Middle frontal gyrus (tissue), 1 donor: ENCODE measurements around the gene CDC42BPA.
"Not testable (repeated sequence)": the region's sequence is repeated elsewhere in the genome, so short reads cannot be mapped to it uniquely, and the experiment has no call there.

Experiments
- DNase-seq: peaks from one replicate; pipeline ENCODE4 v3.0.0-alpha.2; 2015; ENCODE audit warnings: low spot score; ENCODE audit errors: extremely low spot score

The CDC42BPA gene

GRCh38 chr1:226967665-226968064 is 350.6 kb downstream of the CDC42BPA start:
- no peak for DNase-seq

DNA sequence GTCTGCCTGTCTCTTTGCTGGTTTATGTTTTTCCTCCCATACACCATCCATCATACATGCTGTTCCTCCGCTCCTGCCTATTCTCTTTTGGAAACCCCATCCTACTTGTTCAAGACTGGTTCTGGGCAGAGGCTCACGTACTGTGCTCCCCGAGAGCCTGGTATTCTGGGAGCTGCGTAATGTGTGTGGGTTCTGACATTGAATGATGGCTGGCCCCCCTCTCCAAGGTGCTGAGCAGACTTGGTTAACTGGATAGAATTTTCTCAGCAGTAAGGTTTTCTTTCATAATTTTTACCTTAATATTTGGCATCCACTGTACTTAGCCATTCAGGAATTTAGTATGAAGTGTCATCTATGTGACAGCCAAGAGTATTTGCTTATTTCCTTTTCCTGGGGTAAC is 351.6 kb downstream of the CDC42BPA start:
- no peak for DNase-seq

DNA sequence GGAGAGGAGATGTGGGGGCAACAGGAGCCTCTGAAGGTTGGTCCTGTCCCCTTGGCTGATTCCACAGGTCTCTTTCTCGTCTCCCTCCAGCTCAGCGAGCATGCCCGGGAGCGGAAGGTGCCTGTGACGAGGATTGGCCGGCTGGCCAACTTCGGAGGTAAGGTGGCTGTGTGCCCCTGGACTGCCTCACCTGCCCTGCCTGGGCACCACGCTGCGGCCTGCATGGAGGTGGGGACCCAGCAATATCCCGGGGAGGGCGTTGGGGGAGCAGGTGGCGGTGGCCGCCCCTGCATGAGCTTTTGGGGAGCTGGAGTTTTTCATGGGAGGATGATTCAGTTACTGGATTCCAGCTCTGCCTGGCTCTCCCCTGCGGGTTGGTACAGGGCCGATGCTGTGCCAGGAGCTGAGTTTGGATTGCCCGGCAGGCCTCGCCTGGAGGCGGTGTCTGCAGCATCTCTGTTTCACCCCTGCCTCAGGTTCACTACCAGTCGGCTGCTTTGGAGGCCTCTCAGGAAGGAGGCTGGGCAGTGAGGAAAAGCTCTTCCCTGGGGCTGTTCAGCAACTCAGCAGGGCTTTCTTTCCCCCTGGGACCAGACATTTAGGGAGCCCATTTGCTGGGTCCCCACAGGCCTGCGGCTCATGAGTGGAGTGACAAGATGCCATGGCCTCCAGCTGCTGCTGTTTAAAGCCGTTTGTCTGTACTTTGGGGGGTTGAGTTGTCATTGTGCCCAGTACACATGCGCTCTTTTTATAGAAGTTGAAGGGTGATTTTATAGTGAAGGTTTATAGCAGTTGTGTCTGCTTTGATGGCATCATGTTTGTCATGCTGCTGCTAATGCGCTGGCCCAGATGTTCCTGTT is 352.5 kb downstream of the CDC42BPA start:
- no peak for DNase-seq

DNA sequence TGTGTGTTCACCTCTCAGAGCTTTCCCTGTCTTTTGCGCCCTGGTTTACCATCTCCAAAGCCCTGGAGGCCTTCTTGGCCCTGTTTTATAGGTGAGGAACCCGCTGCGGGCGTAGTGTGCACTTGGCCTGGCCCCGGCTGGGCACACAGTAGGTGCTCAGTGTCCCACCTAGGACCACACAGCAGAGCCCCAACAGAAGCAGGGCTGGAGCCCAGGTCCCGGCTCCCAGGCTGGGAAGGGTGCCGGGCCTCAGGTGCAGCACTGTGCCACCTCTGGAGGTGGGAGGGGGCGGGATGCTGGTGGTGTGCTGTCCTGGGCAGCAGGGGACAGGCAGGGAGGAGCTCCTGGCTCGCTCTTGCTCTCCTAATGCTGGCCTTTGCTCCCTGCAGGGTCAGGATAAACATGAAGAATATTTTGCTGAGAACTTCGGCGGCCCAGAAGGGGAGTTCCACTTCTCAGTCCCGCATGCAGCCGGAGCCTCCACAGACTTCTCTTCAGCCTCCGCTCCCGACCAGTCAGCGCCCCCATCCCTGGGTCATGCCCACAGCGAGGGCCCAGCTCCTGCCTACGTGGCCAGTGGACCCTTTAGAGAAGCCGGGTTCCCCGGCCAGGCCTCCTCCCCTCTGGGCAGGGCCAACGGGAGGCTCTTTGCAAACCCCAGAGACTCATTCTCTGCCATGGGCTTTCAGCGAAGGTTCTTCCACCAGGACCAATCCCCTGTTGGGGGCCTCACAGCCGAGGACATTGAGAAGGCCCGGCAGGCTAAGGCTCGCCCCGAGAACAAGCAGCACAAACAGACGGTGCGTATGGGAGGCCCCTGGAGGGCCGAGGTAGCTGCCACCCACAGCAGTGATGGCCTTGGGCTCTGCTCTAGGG is 353.4 kb downstream of the CDC42BPA start:
- DNase-seq, result no peak

- DNase-seq, result no peak
Observed at GRCh38 chr1:226964068-226964425, 354.2 kb downstream of the CDC42BPA start.

DNA sequence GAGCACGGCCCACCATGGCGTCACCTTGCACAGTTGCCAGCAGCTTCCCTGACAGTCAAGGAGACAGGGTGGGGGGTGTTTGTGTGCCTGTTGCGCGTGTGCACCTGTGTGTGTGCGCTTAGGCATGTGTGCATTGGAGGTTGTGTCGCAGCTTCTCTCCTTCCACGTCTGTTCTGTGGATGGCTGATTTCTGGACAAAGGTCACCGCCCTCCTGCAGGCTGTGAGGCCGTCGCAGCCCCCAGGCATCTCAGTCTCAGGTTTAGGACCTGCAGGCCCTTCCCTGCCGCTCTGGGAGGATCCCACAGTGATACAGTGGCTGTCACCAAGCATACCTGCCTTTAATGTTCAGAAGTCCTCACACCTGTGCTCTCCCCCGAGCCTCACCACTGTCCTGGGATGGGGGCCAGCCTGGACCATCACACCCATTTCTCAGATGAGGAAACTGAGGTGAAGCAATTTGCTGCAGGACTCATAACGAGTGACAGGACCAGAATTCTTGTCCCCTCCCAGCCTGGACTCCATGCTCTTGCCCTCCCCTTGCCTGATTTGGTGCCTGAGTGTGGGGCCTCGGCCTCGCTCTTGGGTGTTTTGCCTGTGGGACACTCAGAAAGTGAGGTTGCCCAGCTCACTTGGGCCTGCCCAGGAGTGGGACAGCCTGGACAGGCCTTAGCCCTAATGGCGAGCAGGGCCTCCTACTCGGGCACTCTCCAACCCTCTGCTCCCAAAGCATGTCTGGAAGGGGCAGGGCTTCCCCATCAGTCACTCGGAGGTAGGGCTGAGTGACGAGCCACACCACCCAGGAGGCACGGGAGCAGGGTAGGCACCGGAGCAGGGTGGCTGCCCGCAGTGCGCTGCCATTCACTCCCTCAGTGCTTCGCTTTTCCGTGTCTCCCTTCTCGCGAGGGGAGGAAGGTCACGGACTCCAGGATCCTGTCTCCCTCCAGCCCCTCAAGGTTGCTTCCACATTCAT is 355.6 kb downstream of the CDC42BPA start:
- DNase-seq, result no peak

GRCh38 chr1:226960944-226961765 is 357.1 kb downstream of the CDC42BPA start:
- DNase-seq, result no peak

DNA sequence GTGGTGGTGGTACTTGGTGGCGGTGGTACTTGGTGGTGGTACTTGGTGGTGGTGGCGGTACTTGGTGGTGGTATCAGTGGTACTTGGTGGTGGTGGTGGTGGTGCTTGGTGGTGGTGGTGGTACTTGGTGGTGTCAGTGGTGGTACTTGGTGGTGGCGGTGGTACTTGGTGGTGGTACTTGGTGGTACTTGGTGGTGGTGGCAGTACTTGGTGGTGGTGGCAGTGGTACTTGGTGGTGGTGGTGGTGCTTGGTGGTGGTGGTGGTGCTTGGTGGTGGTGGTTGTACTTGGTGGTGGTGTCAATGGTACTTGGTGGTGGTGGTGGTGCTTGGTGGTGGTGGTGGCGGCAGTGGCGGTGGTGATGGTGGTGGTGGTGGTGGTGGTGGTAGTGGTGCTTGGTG is 358.0 kb downstream of the CDC42BPA start:
- DNase-seq, result no peak

GRCh38 chr1:226958300-226958699 is 360.0 kb downstream of the CDC42BPA start:
- DNase-seq, result no peak

GRCh38 chr1:226957714-226958113 is 360.6 kb downstream of the CDC42BPA start:
- DNase-seq, result no peak

GRCh38 chr1:226956942-226957713 is 361.2 kb downstream of the CDC42BPA start:
- no peak for DNase-seq

GRCh38 chr1:226955857-226956256 is 362.4 kb downstream of the CDC42BPA start:
- not testable (repeated sequence) for DNase-seq

GRCh38 chr1:226954777-226955176 is 363.5 kb downstream of the CDC42BPA start:
- no peak for DNase-seq

DNA sequence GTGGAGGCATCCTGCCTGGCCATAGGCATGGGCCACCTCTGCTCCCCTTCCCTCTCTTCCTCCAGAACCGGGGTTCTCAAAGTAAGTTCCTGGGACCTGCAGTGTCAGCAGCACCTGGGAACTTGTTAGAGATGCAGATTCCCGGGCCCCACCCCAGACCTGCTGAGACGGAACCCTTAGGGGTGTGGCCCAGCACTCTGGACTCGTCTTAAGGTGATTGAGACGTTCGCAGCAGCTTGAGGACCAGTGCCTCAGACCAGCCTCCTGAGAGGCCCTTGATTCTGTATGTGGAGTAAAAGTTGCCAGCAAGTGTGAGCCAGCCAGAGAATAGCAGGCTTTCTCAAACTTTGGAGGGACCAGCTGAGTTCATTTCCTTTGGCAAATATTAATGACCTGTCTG is 364.0 kb downstream of the CDC42BPA start:
- no peak for DNase-seq

GRCh38 chr1:226953175-226953800 is 365.0 kb downstream of the CDC42BPA start:
- no peak for DNase-seq

DNA sequence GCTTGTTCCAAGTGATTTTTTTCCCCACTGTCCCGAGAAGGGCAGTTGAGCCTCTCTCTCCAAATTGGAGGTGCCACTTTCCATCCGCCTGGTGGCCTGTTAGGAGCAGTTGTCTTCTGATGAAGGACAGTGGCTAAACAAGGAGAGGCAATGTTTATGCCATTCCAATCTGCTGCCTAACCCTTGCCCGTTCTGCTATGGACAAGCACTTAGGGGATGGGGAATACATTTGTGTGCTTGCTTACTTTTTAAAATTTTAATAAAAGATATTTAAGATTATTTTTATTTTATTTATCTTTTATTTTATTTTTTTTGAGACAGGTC is 366.2 kb downstream of the CDC42BPA start:
- no peak for DNase-seq

DNA sequence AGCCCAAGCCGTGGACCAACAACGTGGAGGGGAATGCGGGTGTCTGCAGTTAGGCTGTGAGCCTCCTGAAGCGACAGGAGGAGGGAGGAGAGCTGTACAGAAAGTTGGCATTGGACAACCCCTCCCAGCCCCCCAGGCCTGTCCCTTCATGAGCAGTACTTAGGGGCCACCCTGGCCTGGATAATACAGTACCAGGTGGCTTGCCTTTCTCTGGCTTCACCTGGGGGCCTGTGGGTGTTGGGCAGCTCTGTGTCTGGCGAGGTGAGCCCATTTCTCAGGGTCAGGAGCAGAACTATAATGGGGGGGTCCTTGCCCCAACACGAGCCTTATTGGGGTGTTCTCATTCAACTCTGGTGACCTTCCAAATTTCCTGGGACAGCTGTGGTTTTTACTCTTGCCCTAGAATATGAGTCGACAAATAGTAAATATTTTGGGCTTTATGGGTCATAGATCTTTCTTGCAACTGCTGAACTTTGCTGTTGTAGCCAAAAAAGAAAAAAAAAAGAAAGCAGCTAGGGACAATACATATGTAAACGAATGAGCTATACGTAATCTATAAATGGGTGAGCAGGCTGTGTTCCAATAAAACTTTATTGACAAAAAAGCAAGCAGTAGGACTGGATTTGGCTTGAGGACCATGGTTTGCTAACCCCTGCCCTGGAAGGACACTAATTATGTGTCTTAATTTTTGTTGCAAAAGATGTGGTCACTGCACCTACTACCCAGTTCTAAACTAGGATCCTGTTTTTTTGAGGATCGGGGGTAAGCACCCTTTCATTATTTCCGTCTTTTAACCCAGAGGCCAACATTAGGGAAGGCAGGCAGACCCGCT is 366.8 kb downstream of the CDC42BPA start:
- no peak for DNase-seq

GRCh38 chr1:226950871-226951270 is 367.4 kb downstream of the CDC42BPA start:
- no peak for DNase-seq
